Mucosa of descending colon (tissue), 3 donors: ENCODE data around the gene NFIX. TPM values are rescaled to one million over a fixed set of nuclear protein-coding genes. Genes with fewer than 3 reads are reported as not detected.

Experiments
- ATAC-seq: fragments of 200-7000 bp; cut with Tn5 transposase; one replicate; pipeline ENCODE4 v1.9.1; 2020; ENCODE audit warnings: mild to moderate bottlenecking, moderate library complexity
- DNase-seq, 3 donors: peaks; one replicate each; pipeline ENCODE4 v3.0.0-alpha.2; 2020
- H3K36me3 ChIP-seq: fragments of 200-600 bp; one replicate; pipeline ENCODE4 v1.8.0; 2021; ENCODE audit warnings: low read depth, mild to moderate bottlenecking
- H3K4me1 ChIP-seq: fragments of 200-600 bp; one replicate; pipeline ENCODE4 v1.8.0; 2021; ENCODE audit warnings: low read depth, mild to moderate bottlenecking
- H3K4me3 ChIP-seq: fragments of 200-600 bp; one replicate; pipeline ENCODE4 v1.8.0; 2021; ENCODE audit warnings: mild to moderate bottlenecking
- H3K9me3 ChIP-seq: fragments of 200-600 bp; one replicate; pipeline ENCODE4 v1.8.0; 2021; ENCODE audit warnings: mild to moderate bottlenecking
- intact Hi-C, 2 donors: fragments of 100-400 bp; cut with DNase I in 1 of 2; cut with micrococcal nuclease in 1 of 2; formaldehyde crosslinking; loops; one replicate each; pipeline versions ENCODE4 v1.11.0 to v1.11.1; 2022; cut with DNase I, micrococcal nuclease
- total RNA-seq, 3 donors: library from RNA; stranded (reverse); fragmentation: NEBNext Ultra II Directional in 2 of 3; extraction: Animal tissue kit (Norgen Biotek cat#: 25700) in 2 of 3; gene quantifications; one replicate each; pipeline versions ENCODE4 v1.2.1 to v1.2.4, GENCODE V29; 2021 to 2023
- TF ChIP-seq, protein P1 (sequence below): fragments of 200-600 bp; IDR thresholded peaks from one replicate; pipeline ENCODE4 v1.8.0; 2022; ENCODE audit warnings: antibody characterized with exemption, mild to moderate bottlenecking
- donor health status: DM: no; HTN: no; CAD: no; lungs with moderate emphysema.
- donor health status: DM: no; HTN: no; CAD: no.
- donor health status: DM: no; HTN: yes; CAD: no.

NFIX gene
- total RNA-seq, 3 donors from 2014 or later = 59.4 to 238 (median 64.6) TPM

GRCh38 chr19:13087295-13087694 lies 92.0 kb downstream of the NFIX start:
- no peaks in the 10 kb centered on the region for H3K4me1 ChIP-seq
- TF ChIP-seq, protein P1, sequence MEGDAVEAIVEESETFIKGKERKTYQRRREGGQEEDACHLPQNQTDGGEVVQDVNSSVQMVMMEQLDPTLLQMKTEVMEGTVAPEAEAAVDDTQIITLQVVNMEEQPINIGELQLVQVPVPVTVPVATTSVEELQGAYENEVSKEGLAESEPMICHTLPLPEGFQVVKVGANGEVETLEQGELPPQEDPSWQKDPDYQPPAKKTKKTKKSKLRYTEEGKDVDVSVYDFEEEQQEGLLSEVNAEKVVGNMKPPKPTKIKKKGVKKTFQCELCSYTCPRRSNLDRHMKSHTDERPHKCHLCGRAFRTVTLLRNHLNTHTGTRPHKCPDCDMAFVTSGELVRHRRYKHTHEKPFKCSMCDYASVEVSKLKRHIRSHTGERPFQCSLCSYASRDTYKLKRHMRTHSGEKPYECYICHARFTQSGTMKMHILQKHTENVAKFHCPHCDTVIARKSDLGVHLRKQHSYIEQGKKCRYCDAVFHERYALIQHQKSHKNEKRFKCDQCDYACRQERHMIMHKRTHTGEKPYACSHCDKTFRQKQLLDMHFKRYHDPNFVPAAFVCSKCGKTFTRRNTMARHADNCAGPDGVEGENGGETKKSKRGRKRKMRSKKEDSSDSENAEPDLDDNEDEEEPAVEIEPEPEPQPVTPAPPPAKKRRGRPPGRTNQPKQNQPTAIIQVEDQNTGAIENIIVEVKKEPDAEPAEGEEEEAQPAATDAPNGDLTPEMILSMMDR = no peak
- no peak for DNase-seq
- no peak for ATAC-seq
- H3K4me3 ChIP-seq = no peak overlapping the region
- H3K36me3 ChIP-seq = no peaks in the 10 kb centered on the region
- H3K9me3 ChIP-seq = no peaks in the 10 kb centered on the region
- intact Hi-C loops = no loop called here

- no peaks in the 10 kb centered on the region for H3K4me1 ChIP-seq
- no peak overlapping the region for H3K4me3 ChIP-seq
- intact Hi-C loops = no loop called here
- TF ChIP-seq, protein P1 = no peak
- no peaks in the 10 kb centered on the region for H3K36me3 ChIP-seq
- DNase-seq (no peak), ATAC-seq (no peak)
- H3K9me3 ChIP-seq = no peaks in the 10 kb centered on the region
These were observed 92.7 kb downstream of the NFIX start for GRCh38 chr19:13087795-13088537.

DNA sequence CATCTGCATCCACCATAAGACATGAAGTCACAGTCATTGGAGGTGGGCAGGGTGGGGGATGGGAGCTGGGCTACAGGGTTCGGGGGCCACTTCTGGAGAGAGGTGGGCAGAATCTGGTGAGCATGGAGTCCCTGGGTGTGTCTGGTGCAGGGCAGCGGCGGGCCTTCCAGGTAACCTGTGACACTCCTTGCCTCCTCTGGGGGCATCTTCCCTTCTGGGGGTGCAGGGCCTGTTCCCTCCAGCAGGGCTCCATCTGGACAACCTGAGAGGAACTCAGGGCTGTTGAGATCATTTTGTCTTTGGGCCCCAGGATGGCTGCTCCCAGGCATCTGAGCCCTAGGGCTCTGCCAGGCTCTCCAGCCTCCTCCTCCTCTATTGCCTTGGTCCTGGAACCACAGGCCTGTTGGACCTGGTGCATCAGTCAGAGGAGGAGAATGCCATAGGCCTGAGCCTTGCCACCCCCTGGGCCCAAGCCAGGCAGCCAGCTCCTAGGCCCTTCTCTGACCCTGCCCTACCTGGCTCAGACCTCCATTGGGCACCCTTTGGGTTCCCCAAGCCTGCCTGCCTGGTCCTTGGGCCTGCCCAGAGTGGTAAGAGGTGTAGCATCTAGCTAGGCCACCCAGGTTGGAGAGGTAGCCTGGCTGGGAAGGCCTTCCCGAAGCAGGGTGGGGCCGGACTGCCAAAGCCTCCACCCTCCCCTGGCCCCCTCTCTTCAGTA lies 94.0 kb downstream of the NFIX start:
- TF ChIP-seq, protein P1 = no peak
- intact Hi-C loops = no loop called here
- H3K4me3 ChIP-seq = no peak overlapping the region
- H3K9me3 ChIP-seq = no peaks in the 10 kb centered on the region
- DNase-seq (no peak), ATAC-seq (no peak)
- H3K36me3 ChIP-seq = no peaks in the 10 kb centered on the region
- peaks cover 7% of the 10 kb centered on the region for H3K4me1 ChIP-seq

GRCh38 chr19:13089857-13090507 lies 94.7 kb downstream of the NFIX start:
- DNase-seq (no peak), ATAC-seq (no peak)
- no peak overlapping the region for H3K4me3 ChIP-seq
- H3K36me3 ChIP-seq = no peaks in the 10 kb centered on the region
- H3K4me1 ChIP-seq = peaks cover 12% of the 10 kb centered on the region
- TF ChIP-seq, protein P1 = no peak
- no peaks in the 10 kb centered on the region for H3K9me3 ChIP-seq
- intact Hi-C loops = loop anchor here (5.0 to 10.0 kb wide), 2 partner anchors 105 to 108 kb away; no protein-coding TSS in a partner anchor

DNA sequence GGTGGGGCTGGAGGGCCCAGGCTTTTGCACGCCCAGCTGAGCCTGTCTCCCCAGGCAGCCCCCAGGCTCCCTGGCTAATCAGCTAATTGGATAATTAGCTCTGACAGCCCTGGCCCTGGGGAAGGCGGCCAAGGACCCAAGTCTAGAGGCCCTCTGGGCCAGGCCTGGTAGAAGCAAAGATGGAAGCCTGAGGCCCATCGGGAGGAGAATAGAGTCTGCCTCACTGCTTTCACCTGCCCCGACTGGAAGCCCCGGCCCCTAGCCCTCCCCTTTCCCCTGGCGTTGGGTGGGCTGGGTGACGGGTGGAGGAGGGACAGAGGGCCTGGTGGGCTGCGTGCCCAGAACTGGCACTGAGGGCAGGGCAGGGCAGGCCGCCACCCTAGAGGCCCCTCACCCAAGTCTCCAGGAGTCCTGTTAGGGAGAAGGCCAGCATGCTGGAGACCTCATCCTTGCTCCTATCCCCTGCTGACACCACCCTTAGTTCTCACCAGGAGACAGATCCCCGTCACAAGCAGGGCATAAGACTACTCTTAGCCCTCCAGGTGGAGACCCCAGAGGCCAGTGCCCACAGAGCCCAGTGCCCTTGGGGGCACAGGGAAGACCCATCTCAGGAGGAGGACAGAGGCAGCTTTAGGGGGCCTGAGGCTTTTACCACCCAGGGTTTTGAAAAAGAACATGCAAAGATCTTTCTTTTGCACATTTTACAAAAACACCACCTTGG lies 95.4 kb downstream of the NFIX start:
- no peak for ATAC-seq
- TF ChIP-seq, protein P1 = no peak
- Histone ChIP-seq H3K4me3 (no peak overlapping the region), H3K9me3 (no peaks in the 10 kb centered on the region), H3K36me3 (no peaks in the 10 kb centered on the region), H3K4me1 (peaks cover 12% of the 10 kb centered on the region)
- intact Hi-C loops = loop anchor here (5.0 to 10.0 kb wide), 2 partner anchors 106 to 108 kb away; no protein-coding TSS in a partner anchor
- no peak for DNase-seq
